Fibroblast of villous mesenchyme (primary cell): ENCODE measurements around the gene UBC. TPM values are rescaled to one million over a fixed set of nuclear protein-coding genes. Genes with fewer than 3 reads are reported as not detected.
A peak's percentile ranks its signal among the peaks of the same experiment; 100 is the strongest.

Experiments
- DNase-seq: peaks from one replicate; pipeline ENCODE4 v3.0.0-alpha.2; 2010; ENCODE audit warnings: low read depth
- H3K4me3 ChIP-seq: 2 replicates; pipeline ENCODE4 v1.5.1; 2011; ENCODE audit warnings: low read depth, mild to moderate bottlenecking, low read length
- CTCF ChIP-seq: IDR thresholded peaks from 2 replicates; pipeline ENCODE4 v1.5.1; 2012; ENCODE audit warnings: low read depth, mild to moderate bottlenecking, low read length; ENCODE audit not compliant: insufficient read depth
- total RNA-seq: library from RNA; depleted of rRNA; stranded (reverse); fragments of >200 nt; gene quantifications from 2 replicates; pipeline ENCODE4 v1.2.3, GENCODE V29; 2012

The UBC gene
- total RNA-seq, 1 donor = 1,520 TPM

DNA sequence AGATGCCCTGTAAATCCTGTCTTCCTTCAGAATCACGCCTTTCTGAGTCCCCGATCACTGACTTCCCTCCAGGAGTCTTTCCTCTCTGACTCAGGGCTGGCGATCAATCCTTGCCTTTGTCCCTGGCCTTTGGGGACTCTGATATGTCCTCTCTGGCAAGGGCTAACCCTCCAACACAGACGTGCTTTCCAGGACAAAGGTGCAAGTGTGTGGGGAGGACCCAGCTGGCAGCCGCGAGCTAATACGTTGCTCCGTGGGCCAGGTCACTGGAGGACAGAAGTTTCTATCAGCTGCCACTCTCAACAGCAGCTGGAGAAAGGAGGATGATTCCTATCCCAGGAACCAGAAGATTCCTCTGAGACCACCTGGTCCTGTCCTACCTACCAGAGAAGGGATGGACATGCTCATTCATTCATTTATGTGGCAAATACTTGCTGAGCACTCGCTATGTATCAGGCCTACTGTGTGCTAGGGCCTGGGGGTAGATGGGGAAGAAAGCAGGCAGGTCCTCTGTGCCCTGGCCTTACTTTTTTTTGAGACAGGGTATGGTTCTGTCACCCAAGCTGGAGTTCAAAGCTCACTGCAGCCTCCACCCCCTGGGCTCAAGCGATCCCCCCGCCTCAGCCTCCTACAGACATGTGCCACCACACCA lies 42.3 kb downstream of the UBC start:
- H3K4me3 ChIP-seq = no peak overlapping the region
- no peak for DNase-seq
- TF ChIP-seq CTCF = no peak

GRCh38 chr12:124871297-124871696 lies 43.2 kb downstream of the UBC start:
- DNase-seq = no peak
- no peak for TF ChIP-seq CTCF
- no peak overlapping the region for H3K4me3 ChIP-seq

- TF ChIP-seq CTCF = no peak
- no peak overlapping the region for H3K4me3 ChIP-seq
- DNase-seq = no peak
Measured at GRCh38 chr12:124870515-124870914, 43.9 kb downstream of the UBC start.

DNA sequence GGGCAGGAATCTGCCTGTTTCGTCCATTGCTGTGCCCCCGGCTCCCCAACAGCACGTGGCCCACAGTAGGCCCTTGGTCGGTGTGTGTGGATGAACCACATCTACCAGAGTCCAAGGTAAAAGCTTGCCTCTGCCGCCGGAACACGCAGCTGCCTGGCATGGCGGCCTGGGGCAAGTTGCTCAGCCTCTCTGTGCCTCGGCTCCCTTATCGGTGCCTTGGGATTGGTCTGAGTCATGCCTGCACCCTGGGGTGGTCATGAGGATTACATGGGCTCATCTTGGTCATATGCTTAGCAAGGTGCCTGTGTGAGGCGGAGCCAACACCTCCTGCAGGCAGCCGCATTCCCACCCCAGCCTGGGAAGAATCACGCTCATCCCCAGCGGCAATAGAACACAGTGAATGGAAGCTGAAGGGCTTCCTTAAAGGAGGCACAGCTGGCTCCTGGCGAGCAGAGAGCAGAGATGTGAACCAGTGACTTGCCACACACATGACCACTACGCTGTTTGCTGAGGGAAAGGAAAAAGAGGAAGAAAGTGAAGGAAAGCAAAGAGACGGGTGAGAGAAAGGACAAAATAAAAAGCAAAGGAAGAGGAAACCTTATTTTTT lies 45.3 kb downstream of the UBC start:
- no peak for TF ChIP-seq CTCF
- H3K4me3 ChIP-seq = no peak overlapping the region
- DNase-seq = no peak

DNA sequence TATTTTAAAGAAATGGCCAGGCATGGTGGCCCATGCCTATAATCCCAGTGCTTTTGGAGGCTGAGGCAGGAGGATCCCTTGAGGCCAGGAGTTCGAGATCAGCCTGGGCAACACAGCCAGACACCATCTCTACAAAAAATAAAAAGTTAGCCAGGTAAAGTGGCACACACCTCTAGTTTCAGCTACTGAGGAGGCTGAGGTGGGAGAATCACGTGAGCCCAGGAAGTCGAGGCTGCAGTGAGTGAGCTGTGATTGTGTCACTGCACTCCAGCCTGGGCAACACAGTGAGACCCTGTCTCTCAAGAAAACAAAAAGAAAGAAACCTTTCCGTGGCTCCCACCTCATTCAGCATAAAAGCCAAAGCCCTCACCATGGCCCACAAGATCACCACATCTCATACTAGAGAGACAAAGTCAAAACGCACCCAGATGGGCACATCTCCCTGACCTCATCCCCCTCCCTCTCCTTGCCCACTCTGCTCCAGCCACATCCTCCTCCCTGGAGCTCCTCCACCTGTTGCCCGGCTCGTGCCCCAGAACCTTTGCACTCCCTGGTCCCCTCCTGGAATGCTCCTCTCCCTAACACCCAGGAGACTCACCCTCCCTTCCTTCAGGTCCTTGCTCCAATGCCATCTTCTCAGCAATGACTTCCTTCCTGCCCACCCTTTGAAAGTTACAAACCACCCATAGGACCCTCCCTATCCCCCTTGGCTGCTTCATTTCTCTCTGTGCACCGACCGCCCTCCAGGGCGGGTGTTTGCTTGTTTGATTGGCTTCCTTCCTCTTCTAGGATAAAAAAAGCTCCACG lies 46.0 kb downstream of the UBC start:
- TF ChIP-seq CTCF = no peak
- H3K4me3 ChIP-seq = no peak overlapping the region
- no peak for DNase-seq

DNA sequence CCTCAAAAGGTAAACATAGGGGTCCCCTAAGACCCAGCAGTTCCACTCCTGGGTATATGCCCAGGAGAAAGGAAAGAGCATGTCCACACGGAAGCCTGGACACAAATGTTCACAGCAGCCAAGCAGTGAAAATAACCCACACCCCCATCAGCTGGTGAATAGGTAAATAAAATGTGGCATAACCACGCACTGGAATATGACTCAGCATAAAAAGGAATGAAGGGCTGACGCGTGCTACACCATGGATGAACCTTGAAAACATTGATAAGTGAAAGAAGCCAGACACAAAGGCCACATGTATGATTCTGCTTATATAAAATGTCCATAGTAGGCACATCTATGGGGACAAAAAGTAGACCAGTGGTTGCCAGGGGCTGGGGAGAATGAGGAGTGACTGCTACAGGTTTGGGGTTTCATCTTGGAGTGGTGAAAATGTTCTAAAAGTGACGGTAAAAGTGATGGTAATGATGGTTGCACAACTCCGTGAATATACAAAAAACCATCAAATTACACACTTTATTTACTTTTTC lies 47.0 kb downstream of the UBC start:
- no peak for TF ChIP-seq CTCF
- H3K4me3 ChIP-seq = no peak overlapping the region
- peak; percentile 79 for DNase-seq
